Measurements from ENCODE around the gene MYO15A.

Gene MYO15A

GRCh38 chr17:18161207-18162145 lies 52.9 kb downstream of the MYO15A start:
- TF ChIP-seq REST (IDR thresholded peaks at IDR 0.05; ENCODE audit: insufficient read depth in 1 of 2, low read depth in 2 of 2, low read length in 2 of 2) (no peak), SIN3A (IDR thresholded peaks at IDR 0.05; ENCODE audit: borderline replicate concordance, insufficient read depth, low read length) (no peak), TAF1 (IDR thresholded peaks at IDR 0.05; ENCODE audit: borderline replicate concordance, insufficient read depth, low read length) (no peak), POLR2AphosphoS5 (IDR thresholded peaks at IDR 0.05; ENCODE audit: low read depth, low read length) (no peak), FOXP2 (optimal IDR thresholded peaks at IDR 0.05; ENCODE audit: borderline replicate concordance, extremely low read depth, extremely low read length, insufficient read depth) (no peak)

DNA sequence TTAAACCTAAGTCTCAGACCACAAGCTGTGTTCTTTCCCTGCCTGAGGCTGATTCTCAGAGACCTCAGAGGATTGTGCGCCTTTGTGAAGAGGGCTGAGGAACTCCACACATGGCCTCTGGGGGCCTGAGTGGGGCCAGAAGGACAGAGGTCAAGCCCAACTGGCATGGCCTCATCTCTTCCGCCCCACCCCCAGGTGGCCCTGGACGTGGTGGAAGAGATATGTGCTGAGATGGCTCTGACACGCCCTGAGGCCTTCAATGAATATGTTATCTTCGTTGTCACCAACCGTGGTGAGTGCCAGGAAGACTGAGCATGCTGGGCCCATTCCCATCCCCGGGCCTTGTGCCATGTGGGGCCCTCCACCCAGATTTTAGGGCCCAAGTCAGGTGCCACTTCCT lies 55.0 kb downstream of the MYO15A start:
- TF ChIP-seq SIN3A (IDR thresholded peaks at IDR 0.05; ENCODE audit: borderline replicate concordance, insufficient read depth, low read length) (no peak), POLR2AphosphoS5 (IDR thresholded peaks at IDR 0.05; ENCODE audit: low read depth, low read length) (no peak), TAF1 (IDR thresholded peaks at IDR 0.05; ENCODE audit: borderline replicate concordance, insufficient read depth, low read length) (no peak), FOXP2 (optimal IDR thresholded peaks at IDR 0.05; ENCODE audit: borderline replicate concordance, extremely low read depth, extremely low read length, insufficient read depth) (no peak), REST (IDR thresholded peaks at IDR 0.05; ENCODE audit: insufficient read depth in 1 of 2, low read depth in 2 of 2, low read length in 2 of 2) (no peak)

DNA sequence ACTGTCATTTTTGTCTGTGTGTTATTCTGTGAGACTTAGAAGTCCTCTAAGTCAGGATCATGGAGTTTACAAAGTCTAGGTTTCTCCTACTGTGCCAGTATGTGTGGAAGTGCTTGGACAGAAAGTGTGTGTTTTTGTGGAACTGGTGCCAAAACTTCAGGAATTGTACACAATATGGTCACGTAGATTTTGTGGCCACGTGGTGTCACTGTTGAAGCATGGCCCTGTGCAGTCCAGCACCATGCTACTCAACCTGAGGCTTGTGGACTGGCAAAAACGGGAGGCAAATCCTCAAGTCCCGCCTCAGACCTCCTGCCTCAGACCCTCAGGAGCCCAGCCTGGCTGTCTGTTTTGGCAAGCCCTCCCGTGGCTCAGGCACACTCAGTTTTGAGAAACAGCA lies 58.3 kb downstream of the MYO15A start:
- TF ChIP-seq POLR2AphosphoS5 (IDR thresholded peaks at IDR 0.05; ENCODE audit: low read depth, low read length) (no peak), TAF1 (IDR thresholded peaks at IDR 0.05; ENCODE audit: borderline replicate concordance, insufficient read depth, low read length) (no peak), REST (IDR thresholded peaks at IDR 0.05; ENCODE audit: insufficient read depth in 1 of 2, low read depth in 2 of 2, low read length in 2 of 2) (no peak), FOXP2 (optimal IDR thresholded peaks at IDR 0.05; ENCODE audit: borderline replicate concordance, extremely low read depth, extremely low read length, insufficient read depth) (no peak), SIN3A (IDR thresholded peaks at IDR 0.05; ENCODE audit: borderline replicate concordance, insufficient read depth, low read length) (no peak)

- TF ChIP-seq SIN3A (IDR thresholded peaks at IDR 0.05; ENCODE audit: borderline replicate concordance, insufficient read depth, low read length) = no peak
- TF ChIP-seq POLR2AphosphoS5 (IDR thresholded peaks at IDR 0.05; ENCODE audit: low read depth, low read length) = no peak
- TF ChIP-seq FOXP2 (optimal IDR thresholded peaks at IDR 0.05; ENCODE audit: borderline replicate concordance, extremely low read depth, extremely low read length, insufficient read depth) = no peak
- no peak for TF ChIP-seq REST (IDR thresholded peaks at IDR 0.05; ENCODE audit: insufficient read depth in 1 of 2, low read depth in 2 of 2, low read length in 2 of 2)
- TF ChIP-seq TAF1 (IDR thresholded peaks at IDR 0.05; ENCODE audit: borderline replicate concordance, insufficient read depth, low read length) = no peak
Observed at GRCh38 chr17:18167421-18167820, 58.9 kb downstream of the MYO15A start.

Measured in PFSK-1 (cell line).